GOT3 (cell line): Measurements from ENCODE around the gene PDZD2.
"Not testable (repeated sequence)": the region's sequence is repeated elsewhere in the genome, so short reads cannot be mapped to it uniquely, and the experiment has no call there.

Experiments used
- DNase-seq: peaks from one replicate; lab custom pipeline; 2025; ENCODE audit warnings: mixed read lengths; lab: John Stamatoyannopoulos, UW

PDZD2 gene

DNA sequence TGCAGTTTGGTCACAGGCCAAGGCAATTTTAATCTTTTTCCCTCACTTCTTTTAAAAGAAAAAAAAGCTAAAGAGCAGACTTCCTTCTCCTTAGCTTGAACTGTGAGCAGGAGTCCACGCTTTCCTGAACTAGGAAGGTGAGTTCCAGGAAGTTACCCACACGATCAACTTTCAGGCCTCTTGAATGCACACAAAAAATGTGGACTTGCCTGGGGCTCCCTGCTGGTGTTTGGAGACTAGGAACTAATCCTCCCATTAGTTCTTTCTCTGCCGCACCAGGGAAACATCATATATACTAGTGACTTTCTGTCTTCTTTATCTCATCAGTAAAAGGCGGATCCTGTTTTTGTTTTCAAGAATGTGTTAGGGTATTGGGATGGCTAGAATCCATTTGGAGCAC lies 295.2 kb downstream of the PDZD2 start:
- no peak for DNase-seq

DNA sequence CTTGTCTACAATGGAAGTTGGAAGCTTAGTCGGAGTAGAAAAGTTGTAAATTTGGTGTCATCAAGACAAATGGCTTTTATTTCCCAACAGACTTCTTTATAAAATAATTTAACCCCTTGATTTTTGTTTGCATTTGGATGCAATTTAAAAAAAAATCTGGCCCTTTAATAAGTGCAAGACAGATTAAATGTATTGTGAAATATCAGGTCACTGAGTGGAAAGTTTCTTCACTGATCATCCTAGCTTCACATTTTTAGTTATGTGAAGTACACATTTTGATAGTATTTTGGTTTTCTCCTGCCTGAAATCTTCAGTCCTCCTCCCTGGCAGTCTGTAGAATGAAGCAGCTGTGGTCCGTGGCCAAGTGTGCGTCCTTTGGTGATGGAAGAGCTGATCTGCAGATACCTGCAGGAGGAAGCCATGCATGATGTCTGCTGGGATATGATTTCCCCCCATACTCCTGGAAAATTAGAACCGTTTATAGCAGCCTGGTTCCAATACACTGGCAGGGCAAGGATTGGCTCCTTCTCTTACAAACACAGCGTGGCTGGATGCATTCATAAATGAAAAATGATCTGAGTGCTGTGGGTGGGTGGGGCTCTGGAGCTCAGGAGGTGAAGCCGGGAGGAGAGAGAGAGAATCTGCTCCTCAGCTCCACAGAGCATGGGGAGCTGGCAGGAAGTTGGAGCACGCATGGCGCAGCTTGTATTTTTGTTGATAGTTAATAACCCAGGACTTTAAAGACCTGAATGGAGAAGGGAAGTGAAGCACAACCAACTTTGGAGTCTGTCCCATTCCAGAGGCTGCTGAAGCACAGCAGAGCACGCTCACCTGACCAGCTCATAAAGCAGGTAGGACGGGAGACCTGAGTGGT lies 296.8 kb downstream of the PDZD2 start:
- no peak for DNase-seq

DNA sequence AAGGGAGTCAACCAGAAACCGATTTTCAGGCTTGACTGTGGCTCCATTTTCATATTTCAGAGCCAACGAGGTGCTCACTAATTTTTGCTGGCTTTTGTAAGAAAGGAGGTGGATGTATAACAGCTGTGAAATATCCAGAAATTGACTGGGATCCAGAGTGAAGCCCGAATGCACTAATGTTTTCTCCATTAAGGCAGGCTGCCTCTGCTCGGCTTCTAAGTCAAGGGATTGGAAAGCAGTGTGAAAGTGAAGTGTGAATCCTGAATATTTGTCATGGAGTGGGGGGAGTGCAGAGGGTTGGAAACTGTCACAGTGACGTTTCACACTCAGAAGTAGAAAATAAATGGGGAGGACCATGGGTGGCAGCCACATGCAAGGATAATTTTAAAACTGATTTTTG lies 297.8 kb downstream of the PDZD2 start:
- no peak for DNase-seq

DNA sequence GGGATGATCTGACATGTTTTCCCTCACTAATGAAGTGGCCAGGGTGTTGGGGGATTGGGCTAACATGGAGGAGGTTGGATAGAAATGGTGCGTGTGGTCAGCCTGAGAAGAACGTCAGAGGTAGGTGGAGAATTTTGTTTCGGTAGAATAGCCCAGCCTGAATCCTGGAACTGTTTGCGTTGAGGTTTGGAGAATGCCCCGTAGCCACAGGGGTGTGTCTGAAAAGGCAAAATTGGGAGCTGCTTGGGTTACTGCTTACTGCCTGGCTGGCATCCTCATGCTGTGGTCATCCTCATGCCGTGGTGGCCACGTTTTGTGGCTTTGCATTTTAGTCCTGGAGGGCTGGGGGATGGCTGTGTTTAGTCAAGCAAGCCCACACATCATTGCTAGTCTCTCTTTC lies 298.3 kb downstream of the PDZD2 start:
- DNase-seq = no peak

DNA sequence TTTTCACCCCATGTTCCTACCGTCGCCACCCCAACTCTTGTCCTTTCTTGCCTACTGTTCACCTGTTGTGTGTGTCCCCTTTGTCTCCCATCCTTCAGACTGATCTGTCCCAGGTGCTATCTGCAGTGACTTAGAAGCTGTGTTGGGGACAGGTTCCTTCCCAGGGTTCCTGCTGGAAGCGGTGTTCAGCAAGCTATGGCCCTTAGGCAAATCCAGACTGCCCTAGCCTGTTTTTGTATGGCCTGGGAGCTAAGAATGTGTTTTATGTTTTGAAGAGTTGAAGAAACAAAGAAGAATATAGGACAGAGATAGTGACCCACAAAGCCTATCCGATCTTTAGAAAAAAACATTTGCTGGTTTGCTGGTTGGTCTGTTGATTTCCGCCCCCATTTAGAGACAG lies 298.8 kb downstream of the PDZD2 start:
- no peak for DNase-seq

DNA sequence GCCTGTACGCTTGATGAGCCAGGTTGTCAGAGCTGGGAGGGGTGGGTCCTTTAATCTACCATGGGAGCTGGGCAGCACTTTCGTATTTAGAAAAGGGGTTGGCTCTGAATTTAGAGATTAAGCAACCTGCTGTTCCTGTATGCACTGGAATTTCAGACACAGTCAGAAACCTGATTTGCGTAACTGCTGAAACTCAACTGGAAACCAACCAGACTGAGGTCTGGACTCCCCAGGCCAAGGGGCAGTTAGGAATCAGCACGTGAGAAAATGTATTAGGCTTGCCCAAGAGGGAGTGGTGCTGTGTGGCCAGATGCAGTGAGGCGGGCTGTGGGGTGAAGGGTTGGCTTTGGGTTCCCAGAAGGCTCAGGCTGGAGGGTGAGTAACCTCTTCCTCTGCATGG lies 300.2 kb downstream of the PDZD2 start:
- no peak for DNase-seq

DNA sequence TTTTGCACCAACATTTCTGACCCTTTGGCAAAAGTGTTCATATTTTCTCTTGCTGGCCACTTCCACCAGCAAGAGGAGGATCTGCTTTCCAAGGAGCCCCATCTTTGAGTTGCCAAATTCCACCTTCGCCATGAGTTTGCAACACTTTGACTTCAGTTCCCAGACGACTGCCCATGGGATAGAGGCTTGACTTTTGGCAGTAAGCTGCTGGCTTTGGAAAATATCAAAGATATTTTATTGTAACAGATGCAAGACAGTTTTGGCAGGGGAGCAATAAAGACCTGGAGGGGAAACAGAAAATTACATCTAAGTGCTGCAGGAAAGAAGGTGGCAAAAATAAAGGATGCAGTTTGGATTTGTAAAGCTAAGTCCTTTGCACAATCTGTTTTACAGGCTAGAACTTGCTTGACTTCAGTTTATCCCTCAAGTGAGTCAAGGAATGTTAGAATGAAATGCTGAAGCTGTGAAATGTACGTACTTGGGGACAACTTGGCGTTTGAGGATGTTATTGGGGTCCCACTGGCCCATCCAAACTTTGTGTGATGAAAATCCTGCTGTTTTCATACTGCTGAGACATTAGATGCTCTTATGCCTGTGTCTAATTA lies 302.3 kb downstream of the PDZD2 start:
- DNase-seq = no peak

DNA sequence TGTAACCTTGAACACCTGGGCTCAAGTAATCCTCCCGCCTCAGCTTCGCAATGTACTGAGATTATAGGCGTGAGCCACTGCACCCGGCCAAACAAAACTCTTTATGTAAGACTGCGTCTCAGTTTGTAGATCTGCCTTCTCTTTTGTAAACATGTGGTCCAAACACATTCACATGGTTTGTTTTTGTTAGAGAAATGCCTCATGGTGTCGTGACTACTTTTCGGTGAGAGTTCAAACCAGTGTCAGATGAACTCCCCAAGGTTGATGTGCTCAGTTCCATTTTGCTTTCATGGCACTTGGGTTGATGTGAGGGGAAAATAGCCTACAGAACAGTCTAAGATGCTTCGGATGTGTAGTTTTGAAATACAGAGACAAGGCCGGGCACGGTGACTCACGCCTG lies 303.6 kb downstream of the PDZD2 start:
- no peak for DNase-seq

DNA sequence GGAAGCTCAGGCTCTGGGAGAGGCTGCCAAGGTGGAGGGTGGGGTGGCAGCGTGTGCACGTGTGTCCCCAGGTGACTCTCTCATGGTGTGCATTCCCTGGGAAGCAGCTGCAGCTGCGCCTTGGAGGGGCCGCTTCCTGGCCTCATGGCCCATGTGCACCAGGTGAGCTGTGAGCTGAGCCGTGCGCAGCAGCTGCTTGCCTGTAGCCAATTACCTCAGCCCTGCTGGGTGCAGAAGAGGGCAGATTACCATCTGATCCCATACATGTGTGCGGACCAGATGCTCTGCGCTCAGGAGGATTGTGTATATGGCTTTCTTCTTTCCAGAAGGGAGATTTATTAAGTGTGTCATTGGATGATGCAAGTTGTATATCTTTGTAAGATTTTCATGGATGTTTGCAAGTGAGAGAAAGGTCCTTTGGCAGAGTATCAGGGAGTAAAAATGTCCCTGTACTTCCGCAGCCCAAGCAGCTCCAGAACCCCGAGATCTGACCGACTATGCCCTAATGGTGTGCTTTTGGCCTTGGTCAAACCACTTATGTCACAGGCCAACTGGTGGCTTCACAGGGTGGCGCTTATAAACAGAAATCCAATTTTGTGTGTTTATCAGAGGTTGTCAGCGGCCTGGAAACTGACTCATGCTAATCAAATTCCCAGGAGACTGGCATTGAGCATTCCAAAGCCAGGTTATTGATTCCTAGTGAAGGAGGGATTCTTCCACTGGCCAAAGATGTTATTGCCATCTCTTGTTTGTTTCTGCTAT lies 305.9 kb downstream of the PDZD2 start:
- DNase-seq = no peak

DNA sequence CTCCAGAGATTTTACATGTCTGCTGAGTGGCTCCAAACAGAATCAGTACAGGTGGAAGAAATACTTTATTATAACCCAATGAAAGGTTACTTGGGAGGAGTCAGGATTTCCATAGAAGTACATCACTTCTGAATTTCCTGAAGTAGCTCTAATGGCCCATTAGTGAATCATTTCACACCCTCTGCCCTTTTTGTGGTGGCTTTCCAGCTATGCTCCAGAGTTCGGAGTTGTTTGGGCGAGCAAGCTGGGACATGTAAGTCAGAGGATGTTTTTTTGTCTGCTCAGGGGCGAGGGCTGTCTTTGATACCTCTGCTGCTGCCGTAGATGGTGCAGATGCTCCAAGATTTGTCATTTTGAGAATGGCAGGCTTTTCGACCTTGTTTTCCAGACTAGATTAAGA lies 309.1 kb downstream of the PDZD2 start:
- no peak for DNase-seq

DNA sequence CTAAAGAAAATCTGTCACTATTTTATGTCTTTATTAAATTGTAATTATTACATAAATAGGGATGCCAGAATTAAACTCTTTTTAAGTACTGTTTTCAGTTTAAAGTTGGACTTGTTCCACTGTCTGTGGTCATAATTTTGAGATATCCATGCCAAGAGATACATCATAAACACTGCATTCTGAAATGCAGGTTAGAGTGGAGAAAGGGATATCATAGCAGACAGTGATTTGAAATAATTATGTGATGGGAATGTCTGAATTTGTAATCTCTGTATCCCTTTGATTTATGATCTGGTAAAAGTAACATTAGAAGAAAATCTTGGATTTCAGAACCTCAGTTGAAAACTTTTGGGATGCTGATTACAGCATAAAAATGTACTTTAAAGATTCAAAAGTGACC lies 313.1 kb downstream of the PDZD2 start:
- DNase-seq = no peak

DNA sequence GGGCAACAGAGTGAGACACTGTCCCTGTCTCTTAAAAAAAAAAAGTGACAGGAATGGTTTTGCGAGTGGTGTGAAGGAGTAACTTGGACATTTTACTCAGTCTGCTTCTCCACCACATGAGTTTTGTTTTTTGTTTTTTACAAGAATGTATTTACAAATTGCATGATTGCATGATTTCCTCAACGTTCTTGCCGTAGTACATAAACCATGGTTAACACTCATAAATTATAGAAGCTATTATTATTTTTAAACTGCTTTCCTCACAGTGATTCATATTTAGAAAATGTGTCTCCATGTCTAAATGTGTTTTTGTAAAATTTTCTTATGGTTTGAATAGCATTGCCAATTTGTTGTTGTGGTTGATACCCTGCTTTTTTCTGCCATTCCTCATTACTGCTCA lies 315.2 kb downstream of the PDZD2 start:
- DNase-seq = no peak

DNA sequence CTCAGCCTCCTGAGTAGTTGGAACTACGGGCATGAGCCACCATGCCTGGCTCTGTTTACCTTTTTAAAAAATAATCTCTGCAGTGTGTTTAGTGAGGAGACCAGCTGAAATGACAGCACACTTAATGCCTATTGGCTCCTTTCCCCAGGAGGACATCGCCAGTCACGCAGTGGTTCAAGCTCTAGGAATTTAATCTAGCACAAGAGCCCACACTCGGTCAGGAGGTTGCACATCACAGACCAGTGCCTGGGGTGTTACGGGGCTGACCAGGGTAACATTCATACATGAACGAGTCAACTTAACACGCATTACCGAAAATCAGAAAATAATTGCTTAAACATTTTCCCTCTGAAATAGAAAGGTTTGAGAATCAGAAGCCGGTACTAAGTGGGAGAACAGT lies 318.2 kb downstream of the PDZD2 start:
- DNase-seq = no peak

DNA sequence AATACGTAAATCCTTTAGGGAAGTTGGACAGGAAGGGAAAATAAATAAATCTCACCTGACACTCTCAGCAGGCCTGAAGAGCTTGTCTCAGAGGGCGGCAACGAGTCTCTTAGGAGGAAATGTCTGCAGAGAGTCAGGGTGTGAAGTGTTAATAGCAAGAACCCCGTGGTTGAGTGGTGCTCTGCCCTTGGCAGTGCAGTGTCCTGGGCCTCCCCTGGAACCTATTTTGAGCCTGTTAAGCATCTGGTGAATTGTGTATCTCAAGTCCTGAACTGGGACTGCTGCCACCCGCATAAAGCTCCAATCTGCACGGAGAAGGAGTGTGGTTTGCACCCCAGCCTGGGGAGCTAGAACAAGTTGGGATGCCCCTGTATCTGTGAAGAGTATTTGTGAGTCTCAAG lies 323.4 kb downstream of the PDZD2 start:
- DNase-seq = no peak

DNA sequence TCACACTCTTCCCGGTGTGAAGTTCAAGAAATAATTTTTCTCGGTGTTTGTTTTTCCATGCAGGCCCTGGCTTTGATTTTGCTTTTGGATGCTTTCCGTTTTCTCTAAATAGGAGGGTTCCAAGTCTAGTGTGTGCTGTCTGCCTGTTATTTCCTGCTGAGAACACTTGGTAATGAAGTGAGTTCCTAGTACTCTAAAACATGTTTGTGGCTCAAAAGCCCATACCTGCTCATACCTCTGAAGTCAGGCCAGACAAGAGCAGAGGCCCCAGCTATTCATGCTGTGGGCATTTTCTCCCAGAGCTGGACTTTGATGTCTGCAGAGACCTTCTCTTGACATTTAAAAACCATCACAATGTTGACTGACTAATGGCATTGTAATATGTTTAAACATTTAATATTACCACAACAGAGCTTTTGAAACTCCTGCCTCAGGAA lies 324.0 kb downstream of the PDZD2 start:
- DNase-seq = no peak

DNA sequence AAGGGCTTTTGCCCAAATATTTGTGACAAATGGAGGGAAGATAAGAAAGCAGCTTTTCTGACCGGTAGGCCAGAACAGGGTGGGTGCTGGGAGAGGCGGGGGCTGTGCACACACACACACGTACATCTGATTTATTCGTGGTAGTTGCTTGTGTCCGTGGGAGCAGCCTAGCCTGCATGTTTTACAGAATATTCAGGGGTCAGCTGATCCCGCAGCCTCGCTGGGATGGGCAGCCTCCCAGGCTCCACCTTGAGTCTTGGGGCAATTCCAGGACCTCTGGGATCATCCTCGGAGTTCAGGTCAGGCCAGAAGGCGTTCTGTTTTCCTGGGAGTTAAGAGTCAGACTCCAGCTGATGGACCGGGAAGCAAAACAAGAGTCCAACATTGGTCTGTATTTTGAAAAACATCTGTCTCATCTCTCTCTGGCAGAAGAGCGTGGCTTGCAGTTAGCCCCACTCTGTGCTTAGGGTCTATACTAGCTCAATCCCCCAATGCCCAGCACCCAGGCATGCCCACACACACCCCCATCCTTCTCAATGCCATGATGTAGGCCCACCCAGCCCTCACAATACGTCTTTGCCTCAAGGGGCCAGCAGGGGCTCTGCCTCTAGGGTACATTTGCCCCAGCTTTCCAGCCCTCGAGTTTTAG lies 324.6 kb downstream of the PDZD2 start:
- no peak for DNase-seq

DNA sequence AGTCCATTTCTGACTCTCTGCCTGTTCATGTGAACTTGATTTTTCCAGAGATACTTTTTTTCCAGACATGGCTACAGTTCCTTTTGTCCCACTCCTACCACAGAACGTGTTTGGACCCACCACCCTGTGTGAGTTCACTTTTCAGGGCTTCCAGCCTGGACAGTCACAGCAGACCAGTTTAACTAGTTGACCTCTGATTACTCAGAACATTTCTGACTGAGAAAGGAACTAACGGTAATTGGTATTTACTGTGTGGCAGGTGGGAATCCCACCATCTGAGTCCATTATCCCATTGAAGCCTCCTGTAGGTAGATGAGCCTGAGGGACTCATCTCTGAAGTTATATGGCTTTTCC lies 325.1 kb downstream of the PDZD2 start:
- DNase-seq = no peak

DNA sequence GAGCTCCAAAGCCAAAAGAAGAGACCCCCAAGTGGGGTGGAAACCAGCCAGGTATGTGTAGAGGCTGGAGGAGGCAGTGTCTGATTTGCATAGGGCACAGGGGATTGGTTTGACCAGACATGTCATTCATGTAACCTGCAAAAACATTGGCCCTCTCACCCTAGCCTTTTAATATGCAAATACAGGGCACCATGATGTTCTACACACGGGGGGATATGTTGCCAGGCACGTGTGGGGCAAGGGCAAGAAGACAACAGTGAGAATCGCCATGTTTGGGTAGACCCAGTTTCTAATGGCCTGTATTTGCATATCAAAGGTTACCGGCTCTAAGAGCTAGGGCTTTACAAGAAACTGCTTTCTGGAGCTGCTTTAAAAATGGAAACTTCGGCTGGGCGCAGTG lies 326.3 kb downstream of the PDZD2 start:
- no peak for DNase-seq

DNA sequence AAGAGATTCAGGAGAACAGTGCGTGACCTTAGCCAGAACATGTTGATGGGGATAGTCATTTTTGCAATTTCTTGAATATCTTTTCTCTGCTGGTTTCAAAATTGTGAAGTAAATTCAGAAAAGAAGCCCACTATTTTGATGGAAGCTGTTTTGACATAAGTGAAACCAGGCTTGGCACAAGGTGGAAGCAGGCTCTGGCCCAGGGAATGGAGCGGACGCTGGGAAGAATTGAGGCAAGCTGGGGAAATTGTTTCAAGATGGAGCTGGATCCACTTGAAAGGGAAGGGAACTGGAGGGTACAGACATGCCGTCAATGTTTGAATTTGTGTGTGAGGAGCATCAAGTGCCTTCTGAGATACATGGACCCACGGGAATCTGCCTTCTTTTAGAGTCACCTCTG lies 328.0 kb downstream of the PDZD2 start:
- DNase-seq = no peak

DNA sequence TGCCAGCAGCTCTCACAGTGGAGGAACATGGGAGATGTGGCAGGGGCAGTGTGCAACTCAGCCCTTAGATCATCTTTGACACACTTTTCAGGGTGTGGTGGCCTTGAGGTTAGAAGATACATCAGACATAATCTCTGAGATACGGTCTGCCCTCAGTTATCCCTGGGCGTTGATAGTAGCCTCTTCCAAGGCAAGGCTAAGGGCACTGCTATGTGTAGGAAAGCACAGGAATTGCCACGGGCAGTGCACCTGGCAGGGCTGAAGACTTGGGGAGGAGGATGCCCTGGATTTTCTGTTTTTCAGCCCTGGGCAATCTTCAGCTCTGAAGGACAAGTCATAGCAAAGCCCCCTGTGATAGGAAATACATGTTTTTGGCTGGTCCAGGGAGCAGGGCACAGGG lies 328.5 kb downstream of the PDZD2 start:
- DNase-seq = no peak

DNA sequence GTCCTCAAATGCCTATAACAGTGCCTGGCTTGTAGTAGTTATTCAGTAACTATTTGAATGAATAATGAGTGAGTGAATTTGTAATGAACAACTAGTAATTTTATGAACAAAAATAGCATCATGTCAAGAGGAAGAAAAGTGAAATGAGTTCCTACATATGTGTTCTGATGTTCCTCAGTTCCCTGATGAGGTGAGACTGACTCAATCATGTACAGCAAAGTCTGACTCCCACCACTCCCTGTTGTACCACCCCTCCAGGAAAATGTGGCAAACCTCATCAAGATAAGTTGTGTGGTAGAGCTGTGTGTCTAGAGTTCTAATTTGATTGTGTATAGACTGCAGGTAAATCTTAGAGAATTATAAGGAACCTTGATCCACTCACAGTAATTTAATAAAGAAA lies 333.6 kb downstream of the PDZD2 start:
- no peak for DNase-seq

DNA sequence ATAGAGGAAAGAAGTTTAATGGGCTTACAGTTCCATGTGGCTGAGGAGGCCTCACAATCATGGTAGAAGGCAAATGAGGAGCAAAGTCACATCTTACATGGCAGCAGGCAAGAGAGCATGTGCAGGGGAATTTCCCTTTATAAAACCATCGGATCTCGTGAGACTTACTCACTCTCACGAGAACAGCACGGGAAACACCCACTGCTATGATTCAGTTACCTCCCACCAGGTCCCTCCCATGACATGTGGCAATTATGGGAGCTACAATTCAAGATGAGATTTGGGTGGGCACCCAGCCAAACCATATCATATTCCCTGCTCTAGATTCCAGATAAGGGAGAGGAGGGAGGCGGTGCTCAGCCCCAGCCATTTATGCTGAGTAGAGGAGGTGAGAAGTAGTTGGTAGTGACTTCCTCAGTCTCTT lies 336.3 kb downstream of the PDZD2 start:
- DNase-seq = not testable (repeated sequence)

DNA sequence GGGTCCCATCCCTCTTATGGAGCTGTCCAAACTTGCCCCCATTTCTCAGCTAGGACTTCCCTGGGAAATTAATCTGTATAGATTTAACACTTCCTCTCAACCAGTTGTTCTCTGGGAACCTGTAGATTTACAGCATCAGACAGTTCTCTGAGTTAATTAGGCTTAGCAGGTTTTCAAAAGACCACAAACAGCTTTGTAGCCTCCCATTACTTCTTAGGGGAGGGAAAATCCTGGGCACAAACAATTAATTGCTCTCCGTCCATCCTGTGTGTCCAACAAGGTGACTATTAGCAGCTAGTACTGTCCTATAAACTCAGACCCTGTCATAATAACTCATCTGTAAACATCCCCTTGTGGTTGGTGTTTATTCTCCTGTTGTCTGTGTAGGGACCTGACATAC lies 337.2 kb downstream of the PDZD2 start:
- no peak for DNase-seq
